LNCaP clone FGC (cell line): ENCODE data around the gene ETNPPL.

Experiments used
- DNase-seq: peaks from one replicate; pipeline ENCODE4 v3.0.0-alpha.2; 2011; ENCODE audit warnings: low read depth
- H3K4me3 ChIP-seq: 2 replicates; pipeline ENCODE4 v1.5.1; 2011; ENCODE audit warnings: mild to moderate bottlenecking, low read depth, low read length, control low read depth
- CTCF ChIP-seq: IDR thresholded peaks from 2 replicates; pipeline ENCODE4 v1.5.1; 2012; ENCODE audit warnings: mild to moderate bottlenecking; ENCODE audit not compliant: control insufficient read depth, insufficient read depth; ENCODE audit errors: extremely low read depth

ETNPPL gene

GRCh38 chr4:108766058-108766457, 3.2 kb upstream of the ETNPPL start:
- DNase-seq, result no peak
- H3K4me3 ChIP-seq, result no peak overlapping the region
- TF ChIP-seq CTCF, result no peak

- H3K4me3 ChIP-seq, result no peak overlapping the region
- no peak for TF ChIP-seq CTCF
- DNase-seq, result no peak
Observed at GRCh38 chr4:108763986-108764385, 1.1 kb upstream of the ETNPPL start.

DNA sequence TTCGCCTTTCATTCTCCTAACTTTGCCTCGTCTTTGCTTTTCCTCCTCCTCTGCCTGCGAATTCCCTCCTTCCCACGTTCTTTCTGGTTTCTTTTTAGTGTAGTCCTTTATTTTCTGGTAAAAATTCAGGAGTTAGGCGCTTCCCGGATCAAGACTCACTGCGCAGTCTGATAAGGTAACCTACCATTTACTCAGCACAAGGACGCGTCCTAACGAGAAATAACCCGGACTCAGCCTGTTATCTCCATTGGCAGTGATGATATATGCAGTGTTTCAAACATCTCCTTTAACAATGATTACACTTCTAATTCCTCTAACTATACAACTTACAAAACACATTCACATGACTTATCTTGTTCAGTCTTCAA, 357 bp upstream of the ETNPPL start:
- TF ChIP-seq CTCF, result no peak
- no peak for DNase-seq
- peak overlapping the region; percentile 54 for H3K4me3 ChIP-seq

- DNase-seq, result no peak
- TF ChIP-seq CTCF, result no peak
Observed at GRCh38 chr4:108758498-108758897, 4.4 kb downstream of the ETNPPL start.

DNA sequence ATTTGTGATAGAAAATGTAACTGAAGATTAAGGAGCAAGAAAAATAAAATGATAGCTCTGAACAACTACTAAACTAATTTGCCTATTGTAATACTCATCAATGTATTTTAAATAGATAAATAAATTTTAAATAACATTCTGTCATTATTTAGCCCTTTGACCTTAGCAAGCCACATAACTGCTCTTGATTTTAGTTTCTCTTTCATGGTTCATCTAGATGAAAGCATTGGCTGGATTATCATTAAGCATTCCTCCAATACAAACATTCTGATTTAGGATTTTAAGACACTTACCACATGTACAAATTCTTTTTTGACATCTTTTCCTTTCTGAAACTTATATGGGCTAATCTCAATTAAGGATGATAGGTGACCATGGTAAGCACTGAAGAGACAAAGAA, 8.5 kb downstream of the ETNPPL start:
- no peak for DNase-seq
- H3K4me3 ChIP-seq, result no peak overlapping the region
- no peak for TF ChIP-seq CTCF

More at GRCh38 chr4:108758498-108758897, 4.4 kb downstream of the ETNPPL start:
- H3K4me3 ChIP-seq, result no peak overlapping the region

DNA sequence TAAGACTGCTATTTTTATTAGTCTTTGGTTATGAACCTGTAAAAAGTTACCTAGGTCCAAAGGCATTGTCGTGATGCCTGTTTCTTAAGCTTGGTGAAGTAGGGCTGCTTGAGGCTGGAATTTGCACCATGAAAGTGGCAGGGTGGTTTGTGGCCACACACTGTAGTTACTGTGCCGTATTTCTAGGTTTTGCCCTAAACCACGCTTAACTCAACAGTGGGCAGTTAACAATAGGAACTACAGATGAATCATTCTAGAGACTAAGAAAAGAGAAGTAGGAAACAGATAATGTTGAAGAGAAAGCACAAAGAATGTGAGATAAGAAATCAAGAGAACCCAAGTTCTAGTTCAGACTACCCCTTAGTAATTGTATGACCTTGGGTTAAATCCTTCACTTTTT, 11.5 kb downstream of the ETNPPL start:
- DNase-seq, result no peak
- no peak for TF ChIP-seq CTCF
- no peak overlapping the region for H3K4me3 ChIP-seq

DNA sequence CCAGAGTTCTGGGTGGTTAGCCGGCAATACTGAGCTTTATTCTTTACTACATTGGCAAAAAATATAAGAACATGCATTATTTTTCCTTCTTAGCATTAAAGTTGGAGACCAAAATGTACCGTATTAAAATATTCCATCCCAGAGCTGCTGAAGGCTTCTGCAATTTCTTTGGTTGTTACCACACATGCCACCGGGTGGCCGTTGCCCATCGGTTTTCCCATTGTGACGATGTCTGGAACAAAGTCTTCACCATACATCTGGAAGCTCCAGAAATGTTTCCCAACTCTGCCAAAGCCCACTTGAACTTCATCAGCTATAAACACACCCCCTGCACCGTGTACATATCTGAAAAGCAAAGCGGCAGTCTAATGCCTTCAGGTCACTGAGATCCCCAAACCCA, 13.7 kb downstream of the ETNPPL start:
- no peak overlapping the region for H3K4me3 ChIP-seq
- DNase-seq, result no peak
- no peak for TF ChIP-seq CTCF
